ENCODE results near the gene TEAD1.

Gene TEAD1

GRCh38 chr11:12735262-12735661 is 61.0 kb downstream of the TEAD1 start:
- no peak overlapping the region for H3K27ac ChIP-seq
- no peak for TF ChIP-seq ZFX (IDR thresholded peaks at IDR 0.05)
- no peak for TF ChIP-seq CTCF (conservative IDR thresholded peaks at IDR 0.05)

GRCh38 chr11:12737024-12737423 is 62.8 kb downstream of the TEAD1 start:
- no peak for TF ChIP-seq ZFX (IDR thresholded peaks at IDR 0.05)
- TF ChIP-seq CTCF (conservative IDR thresholded peaks at IDR 0.05): no peak
- no peak overlapping the region for H3K27ac ChIP-seq

- TF ChIP-seq ZFX (IDR thresholded peaks at IDR 0.05): no peak
- no peak for TF ChIP-seq CTCF (conservative IDR thresholded peaks at IDR 0.05)
- no peak overlapping the region for H3K27ac ChIP-seq
These were observed 67.5 kb downstream of the TEAD1 start for GRCh38 chr11:12741671-12742216.

GRCh38 chr11:12743834-12744449 is 69.7 kb downstream of the TEAD1 start:
- no peak for TF ChIP-seq CTCF (conservative IDR thresholded peaks at IDR 0.05)
- TF ChIP-seq ZFX (IDR thresholded peaks at IDR 0.05): no peak
- no peak overlapping the region for H3K27ac ChIP-seq

- TF ChIP-seq CTCF (conservative IDR thresholded peaks at IDR 0.05) (no peak), ZFX (IDR thresholded peaks at IDR 0.05) (no peak)
- no peak overlapping the region for H3K27ac ChIP-seq
These were observed 70.7 kb downstream of the TEAD1 start for GRCh38 chr11:12744826-12745502.

GRCh38 chr11:12745787-12746186 is 71.6 kb downstream of the TEAD1 start:
- TF ChIP-seq CTCF (conservative IDR thresholded peaks at IDR 0.05) (no peak), ZFX (IDR thresholded peaks at IDR 0.05) (no peak)
- no peak overlapping the region for H3K27ac ChIP-seq

- H3K27ac ChIP-seq: no peak overlapping the region
- TF ChIP-seq ZFX (IDR thresholded peaks at IDR 0.05) (no peak), CTCF (conservative IDR thresholded peaks at IDR 0.05) (no peak)
These were observed 72.4 kb downstream of the TEAD1 start for GRCh38 chr11:12746593-12747097.
